Endometrial microvascular endothelial cells (primary cell): ENCODE measurements around the gene RNASEH2C. TPM values are rescaled to one million over a fixed set of nuclear protein-coding genes. Genes with fewer than 3 reads are reported as not detected.
"Not testable (repeated sequence)": the region's sequence is repeated elsewhere in the genome, so short reads cannot be mapped to it uniquely, and the experiment has no call there.

ENCODE experiments used
- in situ Hi-C: cut with HindIII; loops from 2 replicates; pipeline ENCODE4 v1.10.0; 2017; ENCODE audit warnings: low sequenced_read_pairs, low pct_unique_long_range_greater_than_20kb; ENCODE audit errors: inconsistent ontology term
- total RNA-seq: library from RNA; depleted of rRNA; stranded (reverse); fragments of >200 nt; gene quantifications from one replicate; pipeline ENCODE4 v1.2.3, GENCODE V29; 2015; ENCODE audit errors: inconsistent ontology term

Gene RNASEH2C
- total RNA-seq, 1 donor from 2014 or later, result 110 TPM

GRCh38 chr11:65696802-65697552 is 23.6 kb downstream of the RNASEH2C start:
- in situ Hi-C loops, result no loop called here

DNA sequence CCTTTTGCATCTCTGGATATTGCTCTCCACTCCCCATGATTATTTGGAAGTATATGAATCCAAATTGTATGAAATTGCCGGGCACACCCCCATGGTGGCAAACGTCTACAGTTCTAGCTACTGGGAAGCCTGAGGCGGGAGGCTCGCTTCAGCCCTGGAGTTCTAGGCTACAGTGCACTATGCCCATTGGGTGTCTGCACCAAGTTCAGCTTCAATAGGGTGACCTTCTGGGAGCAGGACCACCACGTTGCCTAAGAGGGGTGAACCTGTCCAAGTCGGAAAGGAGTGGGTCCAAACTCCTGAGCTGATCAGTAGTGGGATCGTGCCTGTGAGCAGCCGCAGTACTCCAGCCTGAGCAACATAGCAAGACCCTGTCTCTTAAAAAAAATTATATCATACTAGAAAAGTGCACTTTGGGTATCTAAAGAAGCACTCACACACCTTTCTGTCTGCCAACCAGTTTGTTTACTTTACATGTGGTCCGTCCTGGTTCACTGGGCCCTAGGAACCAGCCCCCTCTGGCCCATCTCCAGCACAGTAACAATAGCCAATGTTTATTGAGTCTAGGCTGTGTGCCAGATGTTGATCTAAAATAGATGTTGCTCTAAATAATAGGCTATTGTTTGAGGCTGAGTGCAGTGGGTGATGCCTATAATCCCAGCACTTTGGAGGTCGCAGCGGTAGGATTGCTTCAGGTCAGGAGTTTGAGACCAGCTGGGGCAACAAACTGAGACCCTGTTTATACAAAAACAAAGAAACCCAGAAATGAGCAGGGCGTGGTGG is 24.9 kb downstream of the RNASEH2C start:
- in situ Hi-C loops, result no loop called here

GRCh38 chr11:65692367-65692766 is 28.2 kb downstream of the RNASEH2C start:
- in situ Hi-C loops, result no loop called here

DNA sequence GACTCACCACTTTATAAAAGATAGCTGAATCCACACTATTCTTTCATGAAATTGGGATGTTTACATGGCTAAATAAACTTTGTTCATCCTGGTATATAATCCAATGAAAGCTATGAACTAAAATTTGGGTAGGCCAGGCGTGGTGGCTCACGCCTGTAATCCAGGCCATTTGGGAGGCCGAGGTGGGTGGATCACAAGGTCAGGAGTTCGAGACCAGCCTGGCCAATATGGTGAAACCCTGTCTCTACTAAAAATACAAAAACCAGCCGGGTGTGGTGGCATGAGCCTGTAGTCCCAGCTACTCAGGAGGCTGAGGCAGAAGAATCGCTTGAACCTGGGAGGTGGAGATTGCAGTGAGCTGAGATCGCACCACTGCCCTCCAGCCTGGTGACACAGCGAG is 28.8 kb downstream of the RNASEH2C start:
- in situ Hi-C loops, result not testable (repeated sequence)

GRCh38 chr11:65685981-65686380 is 34.6 kb downstream of the RNASEH2C start:
- in situ Hi-C loops, result no loop called here

- in situ Hi-C loops, result not testable (repeated sequence)
These were observed 37.1 kb downstream of the RNASEH2C start for GRCh38 chr11:65683480-65683879.

GRCh38 chr11:65680192-65680743 is 40.3 kb downstream of the RNASEH2C start:
- in situ Hi-C loops, result no loop called here

- in situ Hi-C loops, result no loop called here
These were observed 47.6 kb downstream of the RNASEH2C start for GRCh38 chr11:65672982-65673381.

GRCh38 chr11:65672180-65672860 is 48.3 kb downstream of the RNASEH2C start:
- in situ Hi-C loops, result no loop called here

Other genes starting within 250 kb of the RNASEH2C start
- 1,401 TPM for gene MALAT1, start 221.8 kb downstream of the RNASEH2C start, total RNA-seq
- gene SCYL1, start 195.7 kb downstream of the RNASEH2C start, total RNA-seq, result 110 TPM
- gene LTBP3, start 162.4 kb downstream of the RNASEH2C start, total RNA-seq, result 42.3 TPM
- gene ZNRD2, start 150.3 kb downstream of the RNASEH2C start, total RNA-seq, result 85.7 TPM
- 34.1 TPM for gene FAM89B, start 148.3 kb downstream of the RNASEH2C start, total RNA-seq
- 50.5 TPM for gene EHBP1L1, start 144.7 kb downstream of the RNASEH2C start, total RNA-seq
- 2.3 TPM for gene KCNK7, start 125.0 kb downstream of the RNASEH2C start, total RNA-seq
- 101 TPM for gene MAP3K11, start 106.6 kb downstream of the RNASEH2C start, total RNA-seq
- 44.9 TPM for gene PCNX3, start 105.0 kb downstream of the RNASEH2C start, total RNA-seq
- 53.4 TPM for gene SIPA1, start 82.7 kb downstream of the RNASEH2C start, total RNA-seq
- 69.7 TPM for gene RELA, start 57.9 kb downstream of the RNASEH2C start, total RNA-seq
- 34.0 TPM for gene KAT5, start 8.5 kb downstream of the RNASEH2C start, total RNA-seq
- gene AP5B1, start 60.2 kb upstream of the RNASEH2C start, total RNA-seq, result 8.5 TPM
- gene OVOL1, start 66.3 kb upstream of the RNASEH2C start, total RNA-seq, result not detected
- gene SNX32, start 113.2 kb upstream of the RNASEH2C start, total RNA-seq, result not detected
- 2,359 TPM for gene CFL1, start 137.4 kb upstream of the RNASEH2C start, total RNA-seq
- 50.1 TPM for gene MUS81, start 139.6 kb upstream of the RNASEH2C start, total RNA-seq
- gene EFEMP2, start 152.0 kb upstream of the RNASEH2C start, total RNA-seq, result 81.8 TPM
- gene CTSW, start 159.0 kb upstream of the RNASEH2C start, total RNA-seq, result not detected
- gene FIBP, start 167.7 kb upstream of the RNASEH2C start, total RNA-seq, result 154 TPM
- 133 TPM for gene CCDC85B, start 169.9 kb upstream of the RNASEH2C start, total RNA-seq
- 81.7 TPM for gene FOSL1, start 179.6 kb upstream of the RNASEH2C start, total RNA-seq
- 9.8 TPM for gene C11orf68, start 198.3 kb upstream of the RNASEH2C start, total RNA-seq
- 151 TPM for gene DRAP1, start 198.6 kb upstream of the RNASEH2C start, total RNA-seq
- not detected for gene TSGA10IP, start 224.7 kb upstream of the RNASEH2C start, total RNA-seq
- 34.7 TPM for gene SART1, start 240.9 kb upstream of the RNASEH2C start, total RNA-seq